WTC11 (cell line): Measurements from ENCODE around the gene STIP1. TPM values are rescaled to one million over a fixed set of nuclear protein-coding genes. Genes with fewer than 3 reads are reported as not detected.

Source experiments
- ATAC-seq: fragments of 200-7000 bp; cut with Tn5 transposase; 2 replicates; pipeline ENCODE4 v1.10.0; 2021; ENCODE audit warnings: mild to moderate bottlenecking, moderate library complexity
- CTCF ChIA-PET: fragments of 300-600 bp; sonication (Branson Sonifier 250); formaldehyde crosslinking; loops from one replicate; lab custom pipeline; 2021; ENCODE audit warnings: antibody characterized with exemption; lab: Charles Lee
- POLR2A ChIA-PET: fragments of 350-600 bp; sonication (Branson Sonifier 250); formaldehyde crosslinking; loops from one replicate; lab custom pipeline; 2021; ENCODE audit warnings: antibody characterized with exemption; lab: Charles Lee
- DNase-seq: peaks from one replicate; pipeline ENCODE4 v3.0.0; 2021; ENCODE audit warnings: low spot score
- H3K27ac Mint-ChIP-seq: 2 replicates; pipeline ENCODE4 v1.8.0; 2021; ENCODE audit warnings: mixed read lengths
- H3K27me3 Mint-ChIP-seq: 2 replicates; pipeline ENCODE4 v1.8.0; 2021; ENCODE audit warnings: low read depth, mild to moderate bottlenecking, moderate library complexity, mixed read lengths
- H3K36me3 Mint-ChIP-seq: 2 replicates; pipeline ENCODE4 v1.8.0; 2021; ENCODE audit warnings: mixed read lengths
- H3K4me1 Mint-ChIP-seq: 2 replicates; pipeline ENCODE4 v1.8.0; 2022; ENCODE audit warnings: mixed read lengths
- H3K4me3 Mint-ChIP-seq: 2 replicates; pipeline ENCODE4 v1.8.0; 2021; ENCODE audit warnings: mild to moderate bottlenecking, moderate library complexity, mixed read lengths
- H3K9me3 Mint-ChIP-seq: 2 replicates; pipeline ENCODE4 v1.8.0; 2021; ENCODE audit warnings: mixed read lengths
- ATF1 ChIP-seq: sonication (generic); formaldehyde crosslinking; IDR thresholded peaks from 2 replicates; pipeline ENCODE4 v1.8.1; 2023; ENCODE audit warnings: mild to moderate bottlenecking, moderate library complexity, missing genetic modification reagents
- CBFB ChIP-seq: sonication (generic); formaldehyde crosslinking; IDR thresholded peaks from 2 replicates; pipeline ENCODE4 v1.8.1; 2022; ENCODE audit warnings: mild to moderate bottlenecking, low read depth, missing genetic modification reagents
- EMX1 ChIP-seq: fragments of 250-450 bp; sonication (Bioruptor Pico); IDR thresholded peaks from 2 replicates; pipeline ENCODE4 v1.8.0; 2021; ENCODE audit warnings: mild to moderate bottlenecking
- FOXJ3 ChIP-seq: sonication (generic); formaldehyde crosslinking; IDR thresholded peaks from 2 replicates; pipeline ENCODE4 v1.9.0; 2021; ENCODE audit warnings: missing genetic modification reagents, mild to moderate bottlenecking, borderline replicate concordance
- NFATC4 ChIP-seq: fragments of 250-450 bp; sonication (Bioruptor Pico); IDR thresholded peaks from 2 replicates; pipeline ENCODE4 v1.9.0; 2021; ENCODE audit warnings: mild to moderate bottlenecking
- SMAD4 ChIP-seq: sonication (generic); formaldehyde crosslinking; IDR thresholded peaks from 2 replicates; pipeline ENCODE4 v1.8.0; 2022; ENCODE audit warnings: mild to moderate bottlenecking, missing genetic modification reagents
- SP1 ChIP-seq: sonication (generic); formaldehyde crosslinking; conservative IDR thresholded peaks from 2 replicates; pipeline ENCODE4 v1.8.1; 2022; ENCODE audit warnings: missing genetic modification reagents
- ZBTB21 ChIP-seq: sonication (generic); formaldehyde crosslinking; IDR thresholded peaks from 2 replicates; pipeline ENCODE4 v1.8.1; 2023; ENCODE audit warnings: mild to moderate bottlenecking, missing genetic modification reagents, borderline replicate concordance
- ZNF138 ChIP-seq: sonication (generic); formaldehyde crosslinking; conservative IDR thresholded peaks from 2 replicates; pipeline ENCODE4 v1.8.1; 2022; ENCODE audit warnings: mild to moderate bottlenecking, moderate library complexity, missing genetic modification reagents
- ZNF423 ChIP-seq: fragments of 250-450 bp; sonication (Bioruptor Pico); IDR thresholded peaks from 2 replicates; pipeline ENCODE4 v2.1.2; 2022; ENCODE audit warnings: mild to moderate bottlenecking, moderate library complexity
- ZNF671 ChIP-seq: fragments of 250-450 bp; sonication (Bioruptor Pico); IDR thresholded peaks from 2 replicates; pipeline ENCODE4 v1.8.0; 2021; ENCODE audit warnings: mild to moderate bottlenecking
- total RNA-seq: library from RNA; stranded (reverse); gene quantifications from 3 replicates; pipeline ENCODE4 v1.2.3, GENCODE V29; 2021
- TF ChIP-seq, protein P1 (sequence below): sonication (generic); formaldehyde crosslinking; IDR thresholded peaks from 2 replicates; pipeline ENCODE4 v1.8.0; 2023; ENCODE audit warnings: missing genetic modification reagents, mild to moderate bottlenecking, borderline replicate concordance
- TF ChIP-seq, protein P2 (sequence below): sonication (generic); formaldehyde crosslinking; IDR thresholded peaks from 2 replicates; pipeline ENCODE4 v1.8.0; 2023; ENCODE audit warnings: missing genetic modification reagents
- TF ChIP-seq, protein P3 (sequence below): sonication (generic); formaldehyde crosslinking; IDR thresholded peaks from 2 replicates; pipeline ENCODE4 v1.8.1; 2023; ENCODE audit warnings: mild to moderate bottlenecking, moderate library complexity, missing genetic modification reagents
- TF ChIP-seq, protein P4 (sequence below): fragments of 200-600 bp; IDR thresholded peaks from 2 replicates; pipeline ENCODE4 v1.8.0; 2022; ENCODE audit warnings: antibody characterized with exemption
- TF ChIP-seq, protein P5 (sequence below): fragments of 250-450 bp; sonication (Bioruptor Pico); IDR thresholded peaks from 2 replicates; pipeline ENCODE4 v1.9.0; 2021; ENCODE audit warnings: mild to moderate bottlenecking
- TF ChIP-seq, protein P6 (sequence below): fragments of 250-450 bp; sonication (Bioruptor Pico); IDR thresholded peaks from 2 replicates; pipeline ENCODE4 v1.9.0; 2021; ENCODE audit warnings: moderate library complexity, mild to moderate bottlenecking, inconsistent platforms, borderline replicate concordance
- TF ChIP-seq, protein P7 (sequence below): sonication (generic); formaldehyde crosslinking; IDR thresholded peaks from 2 replicates; pipeline ENCODE4 v1.8.1; 2023; ENCODE audit warnings: mild to moderate bottlenecking, missing genetic modification reagents, moderate library complexity
- TF ChIP-seq, protein P8 (sequence below): sonication (generic); formaldehyde crosslinking; IDR thresholded peaks from 2 replicates; pipeline ENCODE4 v1.8.1; 2023; ENCODE audit warnings: mild to moderate bottlenecking, missing genetic modification reagents

Gene STIP1
- total RNA-seq, 1 experiment from 2014 or later: 296 TPM

DNA sequence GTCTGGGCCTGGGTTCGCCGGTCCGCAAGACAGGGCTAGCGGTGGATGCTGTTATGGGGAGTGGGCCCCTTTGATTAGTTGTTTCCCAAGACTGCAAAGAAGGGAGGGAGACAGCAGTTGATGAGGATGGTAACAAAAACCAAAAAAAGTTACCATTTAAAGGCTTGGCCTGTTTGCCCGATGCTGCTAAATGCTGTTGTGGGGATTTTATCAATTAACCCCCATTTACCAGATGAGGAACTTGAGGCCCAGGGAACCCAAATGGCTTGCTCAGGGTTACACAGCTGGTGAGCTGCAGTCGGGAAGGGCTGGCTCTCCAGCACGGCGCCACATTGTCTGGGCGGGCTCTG is 36.7 kb downstream of the STIP1 start:
- CTCF ChIA-PET: interaction anchor here (2.1 kb wide), 1 partner anchor 18 kb away, joined by 7 read pairs; no protein-coding TSS in a partner anchor

DNA sequence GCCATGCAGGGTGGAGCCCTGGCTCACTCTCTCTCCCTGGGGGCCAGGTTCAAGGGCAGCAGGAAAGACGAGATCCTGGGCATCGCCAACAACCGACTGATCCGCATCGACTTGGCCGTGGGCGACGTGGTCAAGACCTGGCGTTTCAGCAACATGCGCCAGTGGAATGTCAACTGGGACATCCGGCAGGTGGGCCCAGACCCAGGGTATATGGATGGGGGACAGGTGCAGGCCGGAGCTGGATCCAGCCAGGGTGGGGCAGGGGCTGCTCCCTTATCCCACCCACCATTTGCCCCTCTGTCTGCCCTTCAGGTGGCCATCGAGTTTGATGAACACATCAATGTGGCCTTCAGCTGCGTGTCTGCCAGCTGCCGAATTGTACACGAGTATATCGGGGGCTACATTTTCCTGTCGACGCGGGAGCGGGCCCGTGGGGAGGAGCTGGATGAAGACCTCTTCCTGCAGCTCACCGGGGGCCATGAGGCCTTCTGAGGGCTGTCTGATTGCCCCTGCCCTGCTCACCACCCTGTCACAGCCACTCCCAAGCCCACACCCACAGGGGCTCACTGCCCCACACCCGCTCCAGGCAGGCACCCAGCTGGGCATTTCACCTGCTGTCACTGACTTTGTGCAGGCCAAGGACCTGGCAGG is 37.2 kb downstream of the STIP1 start:
- Mint-ChIP-seq H3K27ac (no peak overlapping the region), H3K9me3 (no peaks in the 10 kb centered on the region), H3K36me3 (no peaks in the 10 kb centered on the region), H3K27me3 (no peaks in the 10 kb centered on the region), H3K4me1 (peaks cover 15% of the 10 kb centered on the region), H3K4me3 (no peak overlapping the region)
- no peak for ATAC-seq
- ChIA-PET POLR2A (interaction anchor here (0.6 to 1.0 kb wide), 3 partner anchors 9 to 22 kb away, joined by 3 to 5 read pairs (median 5); no protein-coding TSS in a partner anchor), CTCF (interaction anchor here (1.0 to 2.1 kb wide), 2 partner anchors 18 to 19 kb away, joined by 3 to 7 read pairs; no protein-coding TSS in a partner anchor)
- no peak for DNase-seq
- TF ChIP-seq SP1 (CRISPR knock-in tag) (no peak), ZBTB21 (CRISPR knock-in tag) (no peak), ZNF423 (CRISPR knock-in tag) (no peak), EMX1 (CRISPR knock-in tag) (no peak), ZNF138 (no peak), ATF1 (CRISPR knock-in tag) (no peak), SMAD4 (CRISPR knock-in tag) (no peak)
- TF ChIP-seq, protein P1, sequence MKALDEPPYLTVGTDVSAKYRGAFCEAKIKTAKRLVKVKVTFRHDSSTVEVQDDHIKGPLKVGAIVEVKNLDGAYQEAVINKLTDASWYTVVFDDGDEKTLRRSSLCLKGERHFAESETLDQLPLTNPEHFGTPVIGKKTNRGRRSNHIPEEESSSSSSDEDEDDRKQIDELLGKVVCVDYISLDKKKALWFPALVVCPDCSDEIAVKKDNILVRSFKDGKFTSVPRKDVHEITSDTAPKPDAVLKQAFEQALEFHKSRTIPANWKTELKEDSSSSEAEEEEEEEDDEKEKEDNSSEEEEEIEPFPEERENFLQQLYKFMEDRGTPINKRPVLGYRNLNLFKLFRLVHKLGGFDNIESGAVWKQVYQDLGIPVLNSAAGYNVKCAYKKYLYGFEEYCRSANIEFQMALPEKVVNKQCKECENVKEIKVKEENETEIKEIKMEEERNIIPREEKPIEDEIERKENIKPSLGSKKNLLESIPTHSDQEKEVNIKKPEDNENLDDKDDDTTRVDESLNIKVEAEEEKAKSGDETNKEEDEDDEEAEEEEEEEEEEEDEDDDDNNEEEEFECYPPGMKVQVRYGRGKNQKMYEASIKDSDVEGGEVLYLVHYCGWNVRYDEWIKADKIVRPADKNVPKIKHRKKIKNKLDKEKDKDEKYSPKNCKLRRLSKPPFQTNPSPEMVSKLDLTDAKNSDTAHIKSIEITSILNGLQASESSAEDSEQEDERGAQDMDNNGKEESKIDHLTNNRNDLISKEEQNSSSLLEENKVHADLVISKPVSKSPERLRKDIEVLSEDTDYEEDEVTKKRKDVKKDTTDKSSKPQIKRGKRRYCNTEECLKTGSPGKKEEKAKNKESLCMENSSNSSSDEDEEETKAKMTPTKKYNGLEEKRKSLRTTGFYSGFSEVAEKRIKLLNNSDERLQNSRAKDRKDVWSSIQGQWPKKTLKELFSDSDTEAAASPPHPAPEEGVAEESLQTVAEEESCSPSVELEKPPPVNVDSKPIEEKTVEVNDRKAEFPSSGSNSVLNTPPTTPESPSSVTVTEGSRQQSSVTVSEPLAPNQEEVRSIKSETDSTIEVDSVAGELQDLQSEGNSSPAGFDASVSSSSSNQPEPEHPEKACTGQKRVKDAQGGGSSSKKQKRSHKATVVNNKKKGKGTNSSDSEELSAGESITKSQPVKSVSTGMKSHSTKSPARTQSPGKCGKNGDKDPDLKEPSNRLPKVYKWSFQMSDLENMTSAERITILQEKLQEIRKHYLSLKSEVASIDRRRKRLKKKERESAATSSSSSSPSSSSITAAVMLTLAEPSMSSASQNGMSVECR (CRISPR knock-in tag): no peak
- TF ChIP-seq, protein P2, sequence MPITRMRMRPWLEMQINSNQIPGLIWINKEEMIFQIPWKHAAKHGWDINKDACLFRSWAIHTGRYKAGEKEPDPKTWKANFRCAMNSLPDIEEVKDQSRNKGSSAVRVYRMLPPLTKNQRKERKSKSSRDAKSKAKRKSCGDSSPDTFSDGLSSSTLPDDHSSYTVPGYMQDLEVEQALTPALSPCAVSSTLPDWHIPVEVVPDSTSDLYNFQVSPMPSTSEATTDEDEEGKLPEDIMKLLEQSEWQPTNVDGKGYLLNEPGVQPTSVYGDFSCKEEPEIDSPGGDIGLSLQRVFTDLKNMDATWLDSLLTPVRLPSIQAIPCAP (CRISPR knock-in tag): no peak
- TF ChIP-seq, protein P3, sequence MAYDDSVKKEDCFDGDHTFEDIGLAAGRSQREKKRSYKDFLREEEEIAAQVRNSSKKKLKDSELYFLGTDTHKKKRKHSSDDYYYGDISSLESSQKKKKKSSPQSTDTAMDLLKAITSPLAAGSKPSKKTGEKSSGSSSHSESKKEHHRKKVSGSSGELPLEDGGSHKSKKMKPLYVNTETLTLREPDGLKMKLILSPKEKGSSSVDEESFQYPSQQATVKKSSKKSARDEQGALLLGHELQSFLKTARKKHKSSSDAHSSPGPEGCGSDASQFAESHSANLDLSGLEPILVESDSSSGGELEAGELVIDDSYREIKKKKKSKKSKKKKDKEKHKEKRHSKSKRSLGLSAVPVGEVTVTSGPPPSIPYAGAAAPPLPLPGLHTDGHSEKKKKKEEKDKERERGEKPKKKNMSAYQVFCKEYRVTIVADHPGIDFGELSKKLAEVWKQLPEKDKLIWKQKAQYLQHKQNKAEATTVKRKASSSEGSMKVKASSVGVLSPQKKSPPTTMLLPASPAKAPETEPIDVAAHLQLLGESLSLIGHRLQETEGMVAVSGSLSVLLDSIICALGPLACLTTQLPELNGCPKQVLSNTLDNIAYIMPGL (CRISPR knock-in tag): no peak
- TF ChIP-seq, protein P4, sequence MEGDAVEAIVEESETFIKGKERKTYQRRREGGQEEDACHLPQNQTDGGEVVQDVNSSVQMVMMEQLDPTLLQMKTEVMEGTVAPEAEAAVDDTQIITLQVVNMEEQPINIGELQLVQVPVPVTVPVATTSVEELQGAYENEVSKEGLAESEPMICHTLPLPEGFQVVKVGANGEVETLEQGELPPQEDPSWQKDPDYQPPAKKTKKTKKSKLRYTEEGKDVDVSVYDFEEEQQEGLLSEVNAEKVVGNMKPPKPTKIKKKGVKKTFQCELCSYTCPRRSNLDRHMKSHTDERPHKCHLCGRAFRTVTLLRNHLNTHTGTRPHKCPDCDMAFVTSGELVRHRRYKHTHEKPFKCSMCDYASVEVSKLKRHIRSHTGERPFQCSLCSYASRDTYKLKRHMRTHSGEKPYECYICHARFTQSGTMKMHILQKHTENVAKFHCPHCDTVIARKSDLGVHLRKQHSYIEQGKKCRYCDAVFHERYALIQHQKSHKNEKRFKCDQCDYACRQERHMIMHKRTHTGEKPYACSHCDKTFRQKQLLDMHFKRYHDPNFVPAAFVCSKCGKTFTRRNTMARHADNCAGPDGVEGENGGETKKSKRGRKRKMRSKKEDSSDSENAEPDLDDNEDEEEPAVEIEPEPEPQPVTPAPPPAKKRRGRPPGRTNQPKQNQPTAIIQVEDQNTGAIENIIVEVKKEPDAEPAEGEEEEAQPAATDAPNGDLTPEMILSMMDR: no peak
- TF ChIP-seq, protein P5, sequence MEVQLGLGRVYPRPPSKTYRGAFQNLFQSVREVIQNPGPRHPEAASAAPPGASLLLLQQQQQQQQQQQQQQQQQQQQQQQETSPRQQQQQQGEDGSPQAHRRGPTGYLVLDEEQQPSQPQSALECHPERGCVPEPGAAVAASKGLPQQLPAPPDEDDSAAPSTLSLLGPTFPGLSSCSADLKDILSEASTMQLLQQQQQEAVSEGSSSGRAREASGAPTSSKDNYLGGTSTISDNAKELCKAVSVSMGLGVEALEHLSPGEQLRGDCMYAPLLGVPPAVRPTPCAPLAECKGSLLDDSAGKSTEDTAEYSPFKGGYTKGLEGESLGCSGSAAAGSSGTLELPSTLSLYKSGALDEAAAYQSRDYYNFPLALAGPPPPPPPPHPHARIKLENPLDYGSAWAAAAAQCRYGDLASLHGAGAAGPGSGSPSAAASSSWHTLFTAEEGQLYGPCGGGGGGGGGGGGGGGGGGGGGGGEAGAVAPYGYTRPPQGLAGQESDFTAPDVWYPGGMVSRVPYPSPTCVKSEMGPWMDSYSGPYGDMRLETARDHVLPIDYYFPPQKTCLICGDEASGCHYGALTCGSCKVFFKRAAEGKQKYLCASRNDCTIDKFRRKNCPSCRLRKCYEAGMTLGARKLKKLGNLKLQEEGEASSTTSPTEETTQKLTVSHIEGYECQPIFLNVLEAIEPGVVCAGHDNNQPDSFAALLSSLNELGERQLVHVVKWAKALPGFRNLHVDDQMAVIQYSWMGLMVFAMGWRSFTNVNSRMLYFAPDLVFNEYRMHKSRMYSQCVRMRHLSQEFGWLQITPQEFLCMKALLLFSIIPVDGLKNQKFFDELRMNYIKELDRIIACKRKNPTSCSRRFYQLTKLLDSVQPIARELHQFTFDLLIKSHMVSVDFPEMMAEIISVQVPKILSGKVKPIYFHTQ (CRISPR knock-in tag): no peak

More for the DNA sequence above, 36.7 kb downstream of the STIP1 start:
- no peak overlapping the region for H3K4me3 Mint-ChIP-seq
- peaks cover 15% of the 10 kb centered on the region for H3K4me1 Mint-ChIP-seq
- no peaks in the 10 kb centered on the region for H3K9me3 Mint-ChIP-seq
- ATAC-seq (no peak), DNase-seq (no peak)
- no peaks in the 10 kb centered on the region for H3K36me3 Mint-ChIP-seq
- no peak overlapping the region for H3K27ac Mint-ChIP-seq
- POLR2A ChIA-PET: interaction anchor here (0.6 to 0.8 kb wide), 2 partner anchors 8 to 21 kb away, joined by 3 to 5 read pairs; no protein-coding TSS in a partner anchor
- H3K27me3 Mint-ChIP-seq: no peaks in the 10 kb centered on the region
- TF ChIP-seq, protein P6, sequence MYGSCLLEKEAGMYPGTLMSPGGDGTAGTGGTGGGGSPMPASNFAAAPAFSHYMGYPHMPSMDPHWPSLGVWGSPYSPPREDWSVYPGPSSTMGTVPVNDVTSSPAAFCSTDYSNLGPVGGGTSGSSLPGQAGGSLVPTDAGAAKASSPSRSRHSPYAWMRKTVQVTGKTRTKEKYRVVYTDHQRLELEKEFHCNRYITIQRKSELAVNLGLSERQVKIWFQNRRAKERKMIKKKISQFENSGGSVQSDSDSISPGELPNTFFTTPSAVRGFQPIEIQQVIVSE (CRISPR knock-in tag): no peak
- TF ChIP-seq, protein P7, sequence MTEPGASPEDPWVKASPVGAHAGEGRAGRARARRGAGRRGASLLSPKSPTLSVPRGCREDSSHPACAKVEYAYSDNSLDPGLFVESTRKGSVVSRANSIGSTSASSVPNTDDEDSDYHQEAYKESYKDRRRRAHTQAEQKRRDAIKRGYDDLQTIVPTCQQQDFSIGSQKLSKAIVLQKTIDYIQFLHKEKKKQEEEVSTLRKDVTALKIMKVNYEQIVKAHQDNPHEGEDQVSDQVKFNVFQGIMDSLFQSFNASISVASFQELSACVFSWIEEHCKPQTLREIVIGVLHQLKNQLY (CRISPR knock-in tag): no peak
- TF ChIP-seq ZNF138 (no peak), NFATC4 (CRISPR knock-in tag) (no peak), CBFB (CRISPR knock-in tag) (no peak), FOXJ3 (CRISPR knock-in tag) (no peak), ZNF671 (CRISPR knock-in tag) (no peak)
- TF ChIP-seq, protein P8, sequence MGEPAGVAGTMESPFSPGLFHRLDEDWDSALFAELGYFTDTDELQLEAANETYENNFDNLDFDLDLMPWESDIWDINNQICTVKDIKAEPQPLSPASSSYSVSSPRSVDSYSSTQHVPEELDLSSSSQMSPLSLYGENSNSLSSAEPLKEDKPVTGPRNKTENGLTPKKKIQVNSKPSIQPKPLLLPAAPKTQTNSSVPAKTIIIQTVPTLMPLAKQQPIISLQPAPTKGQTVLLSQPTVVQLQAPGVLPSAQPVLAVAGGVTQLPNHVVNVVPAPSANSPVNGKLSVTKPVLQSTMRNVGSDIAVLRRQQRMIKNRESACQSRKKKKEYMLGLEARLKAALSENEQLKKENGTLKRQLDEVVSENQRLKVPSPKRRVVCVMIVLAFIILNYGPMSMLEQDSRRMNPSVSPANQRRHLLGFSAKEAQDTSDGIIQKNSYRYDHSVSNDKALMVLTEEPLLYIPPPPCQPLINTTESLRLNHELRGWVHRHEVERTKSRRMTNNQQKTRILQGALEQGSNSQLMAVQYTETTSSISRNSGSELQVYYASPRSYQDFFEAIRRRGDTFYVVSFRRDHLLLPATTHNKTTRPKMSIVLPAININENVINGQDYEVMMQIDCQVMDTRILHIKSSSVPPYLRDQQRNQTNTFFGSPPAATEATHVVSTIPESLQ: no peak
